ENCODE data around the gene RNF115.
"Not testable (repeated sequence)": the region's sequence is repeated elsewhere in the genome, so short reads cannot be mapped to it uniquely, and the experiment has no call there.

RNF115 gene

GRCh38 chr1:145823565-145824498, at the start of gene RNF115, which contains the start of gene POLR3C:
TSS of gene RNF115 (minus strand) at chr1:145824095. CDS start at chr1:145823873, 222 bp downstream.
TSS of gene POLR3C (plus strand) at chr1:145824200. CDS start at chr1:145825777, 1,577 bp downstream.
- peak; percentile 86 for DNase-seq (ENCODE audit: low read depth)

- DNase-seq (ENCODE audit: low read depth), result peak; percentile 32
These were observed 48.4 kb upstream of the RNF115 start for GRCh38 chr1:145871994-145872924.

- no peak for DNase-seq (ENCODE audit: low read depth)
These were observed 44.3 kb upstream of the RNF115 start for GRCh38 chr1:145868232-145868631.

- DNase-seq (ENCODE audit: low read depth), result no peak
These were observed 39.6 kb upstream of the RNF115 start for GRCh38 chr1:145863282-145864018.

- DNase-seq (ENCODE audit: low read depth), result peak; percentile 85
These were observed 35.7 kb upstream of the RNF115 start for GRCh38 chr1:145859491-145860023.

- DNase-seq (ENCODE audit: low read depth), result peak; percentile 92
These were observed 35.1 kb upstream of the RNF115 start, which contains the start of gene PIAS3 for GRCh38 chr1:145858901-145859490. TSS of gene PIAS3 (minus strand) at chr1:145859081. CDS start at chr1:145858990, 91 bp downstream.

- peak; percentile 17 for DNase-seq (ENCODE audit: low read depth)
These were observed 34.5 kb upstream of the RNF115 start for GRCh38 chr1:145858238-145858900.

GRCh38 chr1:145857170-145857569, 33.3 kb upstream of the RNF115 start:
- no peak for DNase-seq (ENCODE audit: low read depth)

GRCh38 chr1:145855426-145855948, 31.6 kb upstream of the RNF115 start:
- DNase-seq (ENCODE audit: low read depth), result no peak

GRCh38 chr1:145849356-145850160, 25.7 kb upstream of the RNF115 start:
- DNase-seq (ENCODE audit: low read depth), result peak; percentile 94

GRCh38 chr1:145847827-145848226, 23.9 kb upstream of the RNF115 start:
- DNase-seq (ENCODE audit: low read depth), result no peak

- DNase-seq (ENCODE audit: low read depth), result peak; percentile 26
These were observed 22.3 kb upstream of the RNF115 start for GRCh38 chr1:145846201-145846612.

GRCh38 chr1:145845514-145846161, 21.7 kb upstream of the RNF115 start, which contains the start of gene NUDT17:
TSS of gene NUDT17 (plus strand) at chr1:145845630. CDS start at chr1:145845641, 11 bp downstream.
- DNase-seq (ENCODE audit: low read depth), result peak; percentile 47

GRCh38 chr1:145845144-145845513, 21.2 kb upstream of the RNF115 start:
- no peak for DNase-seq (ENCODE audit: low read depth)

GRCh38 chr1:145843031-145843430, 19.1 kb upstream of the RNF115 start:
- DNase-seq (ENCODE audit: low read depth), result no peak

- no peak for DNase-seq (ENCODE audit: low read depth)
These were observed 13.8 kb upstream of the RNF115 start for GRCh38 chr1:145837656-145838055.

- not testable (repeated sequence) for DNase-seq (ENCODE audit: low read depth)
These were observed 6.9 kb upstream of the RNF115 start for GRCh38 chr1:145830810-145831209.

GRCh38 chr1:145828367-145829026, 4.6 kb upstream of the RNF115 start:
- no peak for DNase-seq (ENCODE audit: low read depth)

Measured in amniotic epithelial cell (primary cell).